Upper lobe of left lung (tissue), 4 donors: ENCODE data around the gene TMEM121B.

Source experiments
- CTCF ChIP-seq, 6 experiments: fragments of 450-650 bp in 4 of 6; fragments of 200-600 bp in 2 of 6; sonication (generic) in 2 of 6; IDR thresholded peaks; one replicate each; pipeline ENCODE4 v1.5.1; 2016 to 2019; ENCODE audit warnings: antibody characterized with exemption in 6 of 6
- POLR2AphosphoS5 ChIP-seq, 2 donors: sonication (generic); formaldehyde crosslinking; IDR thresholded peaks; one replicate each; pipeline ENCODE4 v1.5.1; 2017; ENCODE audit warnings: antibody characterized with exemption in 2 of 2

- no peak for TF ChIP-seq CTCF (IDR thresholded peaks at IDR 0.05)
- no peak for TF ChIP-seq POLR2AphosphoS5 (IDR thresholded peaks at IDR 0.05)
These were observed 18.9 kb downstream of the TMEM121B start for GRCh38 chr22:17102297-17102667.
